ENCODE measurements around the gene MINK1. TPM values are rescaled to one million over a fixed set of nuclear protein-coding genes. Genes with fewer than 3 reads are reported as not detected.

Gene MINK1
- total and polyA plus RNA-seq, 10 of the 15 experiments (the other 5 are each of a cell fraction or from before 2014, with no cell fraction given): 0.08 to 55.6 (median 15.0) TPM

DNA sequence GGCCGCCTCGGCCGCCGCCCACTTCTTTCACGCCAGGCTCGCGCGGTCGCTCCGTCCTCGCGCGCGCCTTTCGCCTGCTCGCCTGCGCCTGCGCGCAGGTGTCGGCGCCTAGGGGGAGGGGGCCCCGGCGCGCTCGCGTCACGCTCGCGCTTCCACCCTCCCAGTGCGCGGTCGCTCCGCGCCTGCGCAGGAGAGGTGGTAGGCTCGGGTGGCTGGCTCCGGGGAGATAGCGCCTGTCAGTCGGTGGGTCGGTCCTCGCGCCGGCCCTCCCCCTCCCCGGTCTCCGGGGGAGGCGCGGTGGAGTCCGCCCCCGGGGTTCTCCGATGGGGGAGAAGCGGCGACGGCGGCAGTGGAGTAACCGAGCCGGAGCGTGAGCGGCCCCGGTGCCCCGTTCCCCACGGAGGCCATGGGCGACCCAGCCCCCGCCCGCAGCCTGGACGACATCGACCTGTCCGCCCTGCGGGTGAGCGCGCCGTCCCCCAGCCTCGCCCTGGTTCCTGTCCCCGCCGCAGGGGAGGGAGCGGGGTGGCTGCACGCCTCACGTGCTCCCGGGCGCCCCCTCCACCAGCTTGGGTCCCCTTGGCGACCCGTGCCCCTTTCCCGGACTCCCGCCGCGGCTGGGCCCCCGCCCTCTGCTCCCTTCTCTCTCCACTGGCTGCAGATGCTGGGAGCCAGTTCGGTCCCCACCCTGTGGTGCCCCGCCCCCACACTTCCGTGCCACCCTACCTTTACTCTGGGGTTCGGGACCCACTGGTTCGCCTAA, at the start of gene MINK1 (continued):
- TF ChIP-seq, protein P1, sequence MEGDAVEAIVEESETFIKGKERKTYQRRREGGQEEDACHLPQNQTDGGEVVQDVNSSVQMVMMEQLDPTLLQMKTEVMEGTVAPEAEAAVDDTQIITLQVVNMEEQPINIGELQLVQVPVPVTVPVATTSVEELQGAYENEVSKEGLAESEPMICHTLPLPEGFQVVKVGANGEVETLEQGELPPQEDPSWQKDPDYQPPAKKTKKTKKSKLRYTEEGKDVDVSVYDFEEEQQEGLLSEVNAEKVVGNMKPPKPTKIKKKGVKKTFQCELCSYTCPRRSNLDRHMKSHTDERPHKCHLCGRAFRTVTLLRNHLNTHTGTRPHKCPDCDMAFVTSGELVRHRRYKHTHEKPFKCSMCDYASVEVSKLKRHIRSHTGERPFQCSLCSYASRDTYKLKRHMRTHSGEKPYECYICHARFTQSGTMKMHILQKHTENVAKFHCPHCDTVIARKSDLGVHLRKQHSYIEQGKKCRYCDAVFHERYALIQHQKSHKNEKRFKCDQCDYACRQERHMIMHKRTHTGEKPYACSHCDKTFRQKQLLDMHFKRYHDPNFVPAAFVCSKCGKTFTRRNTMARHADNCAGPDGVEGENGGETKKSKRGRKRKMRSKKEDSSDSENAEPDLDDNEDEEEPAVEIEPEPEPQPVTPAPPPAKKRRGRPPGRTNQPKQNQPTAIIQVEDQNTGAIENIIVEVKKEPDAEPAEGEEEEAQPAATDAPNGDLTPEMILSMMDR (IDR thresholded peaks at IDR 0.05 in 2 of 3, conservative IDR thresholded peaks at IDR 0.05 in 1 of 3; ENCODE audit: control insufficient read depth in 2 of 3, extremely low read depth in 1 of 3, insufficient read depth in 1 of 3, low read depth in 3 of 3, low read length in 3 of 3): no peak
- TF ChIP-seq FOS (IDR thresholded peaks at IDR 0.05; ENCODE audit: borderline replicate concordance, extremely low read depth, insufficient read length) (no peak), CHD1 (IDR thresholded peaks at IDR 0.05; ENCODE audit: low read depth, low read length) (no peak)

DNA sequence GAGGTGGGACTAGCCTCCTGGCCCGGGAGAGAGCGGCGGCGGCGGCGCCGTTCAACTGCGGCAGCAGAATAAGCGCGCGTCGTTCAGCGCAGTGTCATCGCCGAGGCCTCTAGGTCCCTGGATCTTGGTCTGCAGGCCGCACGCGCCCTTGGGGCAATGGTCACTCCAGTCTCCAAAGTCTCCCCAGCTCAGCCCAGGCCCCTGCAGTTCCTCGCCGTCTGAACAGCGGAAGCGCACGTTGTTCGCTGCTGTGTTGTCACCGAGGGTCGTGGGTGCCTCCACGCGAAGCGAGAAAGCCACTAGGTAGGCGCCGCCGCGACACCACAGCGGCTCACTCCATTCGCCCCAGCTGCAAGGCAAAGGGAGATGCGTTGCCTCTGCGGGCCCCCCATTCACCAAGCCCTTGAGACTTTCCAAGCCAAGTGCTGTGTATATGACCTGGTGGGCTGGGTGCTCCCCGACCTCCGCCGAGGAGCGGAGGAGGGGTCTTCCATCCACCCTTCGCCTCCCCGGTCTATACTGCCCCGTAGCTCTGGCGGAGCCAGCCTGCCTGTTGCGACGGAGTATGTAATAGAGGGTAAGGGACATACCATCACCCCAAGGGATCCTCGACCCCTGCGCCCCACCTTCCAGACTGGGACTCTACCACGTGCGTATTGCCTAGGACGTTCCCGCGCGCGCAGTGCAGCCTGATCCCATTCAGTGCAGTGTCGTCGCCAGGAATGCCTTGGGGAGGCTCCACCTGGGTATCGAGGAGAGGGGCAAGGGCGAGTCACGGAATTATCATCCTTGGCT, 47.6 kb upstream of the MINK1 start:
- no peak overlapping the region for H2AFZ ChIP-seq (ENCODE audit: control insufficient read depth, low read depth, low read length)
- ChIA-PET CTCF (interaction anchor here (0.8 kb wide), 1 partner anchor 9 kb away, joined by 3 read pairs; no protein-coding TSS in a partner anchor), SMC1A (ENCODE audit: uncharacterized antibody, unreplicated experiment) (no interaction called here), RAD21 (ENCODE audit: unreplicated experiment) (interaction anchor here (1.7 kb wide), 1 partner anchor 75 kb away, joined by 5 read pairs; the partner anchor contains the start of gene ARRB2), POLR2A (no interaction called here)
- TF ChIP-seq FOXK2 (IDR thresholded peaks at IDR 0.05) (no peak), MTA3 (IDR thresholded peaks at IDR 0.05; ENCODE audit: borderline replicate concordance, low read length) (no peak), CBX5 (IDR thresholded peaks at IDR 0.05; ENCODE audit: low read depth) (no peak), ZNF384 (IDR thresholded peaks at IDR 0.05; ENCODE audit: borderline replicate concordance, low read depth, low read length) (no peak), RB1 (IDR thresholded peaks at IDR 0.05; ENCODE audit: borderline replicate concordance) (no peak), PAX5 (IDR thresholded peaks at IDR 0.05; ENCODE audit: borderline replicate concordance, low read depth, low read length) (no peak), SPI1 (IDR thresholded peaks at IDR 0.05; ENCODE audit: borderline replicate concordance, insufficient read depth, low read depth, low read length) (no peak), MYC (IDR thresholded peaks at IDR 0.05; ENCODE audit: insufficient read depth, insufficient read length, insufficient replicate concordance, low read length, severe bottlenecking) (no peak), ZNF207 (IDR thresholded peaks at IDR 0.05; ENCODE audit: borderline replicate concordance) (no peak), SIX5 (IDR thresholded peaks at IDR 0.05; ENCODE audit: low read depth, low read length, severe bottlenecking) (no peak), TCF7 (IDR thresholded peaks at IDR 0.05; ENCODE audit: borderline replicate concordance) (no peak), ZBED1 (IDR thresholded peaks at IDR 0.05; ENCODE audit: borderline replicate concordance) (no peak), CREM (IDR thresholded peaks at IDR 0.05; ENCODE audit: low read depth) (no peak)
- TF ChIP-seq, protein P1 (IDR thresholded peaks at IDR 0.05 in 2 of 3, conservative IDR thresholded peaks at IDR 0.05 in 1 of 3; ENCODE audit: control insufficient read depth in 2 of 3, extremely low read depth in 1 of 3, insufficient read depth in 1 of 3, low read depth in 3 of 3, low read length in 3 of 3): no peak
- H3K9ac ChIP-seq (ENCODE audit: control insufficient read depth, insufficient read depth, low read length): no peak overlapping the region
- H3K9me3 ChIP-seq (replicated peaks; ENCODE audit: control insufficient read depth, insufficient read depth, low read length): no peaks in the 10 kb centered on the region
- no peak for ATAC-seq
- in situ Hi-C loops (cut with MboI): no loop called here
- peaks cover 9% of the 10 kb centered on the region for H3K4me1 ChIP-seq (ENCODE audit: control insufficient read depth, insufficient read depth, low read length)
- no TSS peak for BruUV-seq (replicated peaks)
- no peaks in the 10 kb centered on the region for H4K20me1 ChIP-seq (ENCODE audit: control insufficient read depth, insufficient read depth)
- intact Hi-C loops (cut with micrococcal nuclease; ENCODE audit: unreplicated experiment): loop anchor here (2.0 to 10.0 kb wide), 3 partner anchors 51 to 103 kb away; partner anchors contain the start of genes ARRB2, CXCL16, MED11 and ZMYND15
- no peak for DNase-seq (ENCODE audit: low read depth, low spot score)
- no peak overlapping the region for H3K27ac ChIP-seq (ENCODE audit: control insufficient read depth, insufficient read depth)
- no peak overlapping the region; the same call in 1 of the 2 replicates for H3K4me2 ChIP-seq (ENCODE audit: control insufficient read depth, insufficient read depth)
- H3K36me3 ChIP-seq (ENCODE audit: control insufficient read depth in 2 of 2, insufficient read depth in 2 of 2, low read length in 1 of 2): no peaks in the 10 kb centered on the region
- no peaks in the 10 kb centered on the region for H3K79me2 ChIP-seq (ENCODE audit: control insufficient read depth, insufficient read depth, low read length)
- FAIRE-seq: no peak
- H3K27me3 ChIP-seq (replicated peaks in 1 of 2; ENCODE audit: control insufficient read depth in 2 of 2, insufficient read depth in 2 of 2, low read length in 1 of 2): peaks cover 18 to 19% of the 10 kb centered on the region in 2 experiments
- no peak overlapping the region for H3K4me3 ChIP-seq
- WGBS (ENCODE audit: insufficient coverage, insufficient replicate concordance, low lambda C conversion rate, missing lambda C conversion rate): 20% methylated on average over 61 of the region's 61 CpGs
